Measurements from ENCODE around the gene FBF1. TPM values are rescaled to one million over a fixed set of nuclear protein-coding genes. Genes with fewer than 3 reads are reported as not detected.

The FBF1 gene
- total and polyA plus RNA-seq, 9 donors = 3.0 to 14.9 (median 9.4) TPM

GRCh38 chr17:75931062-75931461 lies 9.8 kb downstream of the FBF1 start:
- DNase-seq = no peak
- H3K9me3 ChIP-seq = no peaks in the 10 kb centered on the region
- intact Hi-C loops (cut with DNase I) = no loop called here
- H3K36me3 ChIP-seq = no peaks in the 10 kb centered on the region
- WGBS, 3 donors = 90 to 91% (median 91%) methylated on average over 4 of the region's 4 CpGs
- no peaks in the 10 kb centered on the region for H3K4me1 ChIP-seq (ENCODE audit: insufficient read depth)
- no peak overlapping the region for H3K27ac ChIP-seq
- no peak overlapping the region for H3K4me3 ChIP-seq
- TF ChIP-seq EP300 (IDR thresholded peaks at IDR 0.05) = no peak
- no peak for TF ChIP-seq CTCF (IDR thresholded peaks at IDR 0.05)
- no peak for TF ChIP-seq POLR2A (IDR thresholded peaks at IDR 0.05)
- H3K27me3 ChIP-seq = no peaks in the 10 kb centered on the region

GRCh38 chr17:75927286-75927922 lies 13.4 kb downstream of the FBF1 start:
- Histone ChIP-seq H3K9me3 (no peaks in the 10 kb centered on the region), H3K36me3 (no peaks in the 10 kb centered on the region), H3K27me3 (no peaks in the 10 kb centered on the region), H3K27ac (no peak overlapping the region), H3K4me1 (ENCODE audit: insufficient read depth) (no peaks in the 10 kb centered on the region), H3K4me3 (no peak overlapping the region)
- 76 to 84% (median 84%) methylated on average over 6 of the region's 6 CpGs for WGBS, 3 donors
- DNase-seq = no peak
- TF ChIP-seq CTCF (IDR thresholded peaks at IDR 0.05) (no peak), EP300 (IDR thresholded peaks at IDR 0.05) (no peak), POLR2A (IDR thresholded peaks at IDR 0.05) (no peak)
- intact Hi-C loops (cut with DNase I) = no loop called here

GRCh38 chr17:75926456-75926855 lies 14.4 kb downstream of the FBF1 start:
- WGBS, 3 donors = 91 to 95% (median 94%) methylated on average over 4 of the region's 4 CpGs
- Histone ChIP-seq H3K4me3 (no peak overlapping the region), H3K27ac (no peak overlapping the region), H3K4me1 (ENCODE audit: insufficient read depth) (no peaks in the 10 kb centered on the region), H3K9me3 (no peaks in the 10 kb centered on the region), H3K27me3 (no peaks in the 10 kb centered on the region), H3K36me3 (no peaks in the 10 kb centered on the region)
- TF ChIP-seq POLR2A (IDR thresholded peaks at IDR 0.05) (no peak), EP300 (IDR thresholded peaks at IDR 0.05) (no peak), CTCF (IDR thresholded peaks at IDR 0.05) (no peak)
- DNase-seq = no peak
- intact Hi-C loops (cut with DNase I) = no loop called here

- 94 to 97% (median 94%) methylated on average over 15 of the region's 15 CpGs for WGBS, 3 donors
- TF ChIP-seq EP300 (IDR thresholded peaks at IDR 0.05) (no peak), CTCF (IDR thresholded peaks at IDR 0.05) (no peak), POLR2A (IDR thresholded peaks at IDR 0.05) (no peak)
- intact Hi-C loops (cut with DNase I) = no loop called here
- H3K36me3 ChIP-seq = no peaks in the 10 kb centered on the region
- H3K27ac ChIP-seq = no peak overlapping the region
- no peak for DNase-seq
- no peak overlapping the region for H3K4me3 ChIP-seq
- H3K4me1 ChIP-seq (ENCODE audit: insufficient read depth) = no peaks in the 10 kb centered on the region
- H3K27me3 ChIP-seq = no peaks in the 10 kb centered on the region
- no peaks in the 10 kb centered on the region for H3K9me3 ChIP-seq
Observed at GRCh38 chr17:75925912-75926311, 14.9 kb downstream of the FBF1 start.
